ENCODE measurements around the gene PALB2. TPM values are rescaled to one million over a fixed set of nuclear protein-coding genes. Genes with fewer than 3 reads are reported as not detected.
"Not testable (repeated sequence)": the region's sequence is repeated elsewhere in the genome, so short reads cannot be mapped to it uniquely, and the experiment has no call there.

Gene PALB2
- total RNA-seq, 2 experiments from 2014 or later: 20.2 to 21.3 TPM

DNA sequence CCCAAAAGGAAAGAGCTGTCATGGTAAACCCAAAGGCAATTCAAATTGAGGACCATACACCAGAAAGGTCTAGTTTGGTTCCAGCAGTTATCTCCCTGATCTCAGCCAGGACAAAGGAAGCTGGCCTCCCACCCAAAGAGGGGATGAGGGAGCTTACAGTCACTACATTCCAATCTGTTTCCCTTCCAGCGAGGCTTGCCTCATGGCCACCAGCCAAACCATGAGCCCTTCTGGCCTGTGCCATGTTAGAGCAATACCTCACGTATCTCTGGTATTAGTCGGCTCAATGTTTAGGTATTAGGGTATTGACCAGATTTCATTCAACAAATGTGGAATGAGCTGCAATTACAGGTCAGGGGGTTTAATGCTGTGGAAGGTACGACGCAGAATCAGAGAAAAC, 53.4 kb downstream of the PALB2 start:
- H3K36me3 Mint-ChIP-seq: peaks cover 26% of the 10 kb centered on the region
- no peak overlapping the region for H3K27ac Mint-ChIP-seq
- no peak overlapping the region for H3K4me3 Mint-ChIP-seq
- H3K9me3 Mint-ChIP-seq: no peaks in the 10 kb centered on the region
- no peaks in the 10 kb centered on the region for H3K27me3 Mint-ChIP-seq
- ATAC-seq (ENCODE audit: low read depth) (no peak), DNase-seq (no peak)
- H3K4me1 Mint-ChIP-seq: peaks cover 7% of the 10 kb centered on the region
- POLR2A ChIA-PET: no interaction called here

- H3K4me3 Mint-ChIP-seq: no peak overlapping the region
- peaks cover 15% of the 10 kb centered on the region for H3K36me3 Mint-ChIP-seq
- H3K27ac Mint-ChIP-seq: no peak overlapping the region
- POLR2A ChIA-PET: no interaction called here
- no peak for DNase-seq
- H3K27me3 Mint-ChIP-seq: no peaks in the 10 kb centered on the region
- no peaks in the 10 kb centered on the region for H3K9me3 Mint-ChIP-seq
- ATAC-seq (ENCODE audit: low read depth): no peak
- H3K4me1 Mint-ChIP-seq: no peaks in the 10 kb centered on the region
These were observed 56.7 kb downstream of the PALB2 start for GRCh38 chr16:23584186-23585076.

GRCh38 chr16:23583271-23583670, 57.8 kb downstream of the PALB2 start:
- H3K4me1 Mint-ChIP-seq, H3K9me3 Mint-ChIP-seq: not testable (repeated sequence)
- H3K36me3 Mint-ChIP-seq: peaks cover 11% of the 10 kb centered on the region

GRCh38 chr16:23581764-23582163, 59.3 kb downstream of the PALB2 start:
- POLR2A ChIA-PET: no interaction called here
- no peak overlapping the region for H3K4me3 Mint-ChIP-seq
- H3K9me3 Mint-ChIP-seq: no peaks in the 10 kb centered on the region
- DNase-seq (no peak), ATAC-seq (ENCODE audit: low read depth) (no peak)
- H3K27ac Mint-ChIP-seq: no peak overlapping the region
- no peaks in the 10 kb centered on the region for H3K27me3 Mint-ChIP-seq
- H3K36me3 Mint-ChIP-seq: peaks cover 11% of the 10 kb centered on the region
- H3K4me1 Mint-ChIP-seq: no peaks in the 10 kb centered on the region

More at GRCh38 chr16:23583271-23583670, 57.8 kb downstream of the PALB2 start:
- POLR2A ChIA-PET; H3K27me3 Mint-ChIP-seq; DNase-seq; H3K4me3 Mint-ChIP-seq; ATAC-seq (ENCODE audit: low read depth); H3K27ac Mint-ChIP-seq: not testable (repeated sequence)

GRCh38 chr16:23580391-23580790, 60.7 kb downstream of the PALB2 start:
- Mint-ChIP-seq H3K27ac (no peak overlapping the region), H3K4me1 (no peaks in the 10 kb centered on the region), H3K4me3 (no peak overlapping the region), H3K27me3 (no peaks in the 10 kb centered on the region), H3K36me3 (peaks cover 10% of the 10 kb centered on the region), H3K9me3 (no peaks in the 10 kb centered on the region)
- POLR2A ChIA-PET: no interaction called here
- ATAC-seq (ENCODE audit: low read depth) (no peak), DNase-seq (no peak)

DNA sequence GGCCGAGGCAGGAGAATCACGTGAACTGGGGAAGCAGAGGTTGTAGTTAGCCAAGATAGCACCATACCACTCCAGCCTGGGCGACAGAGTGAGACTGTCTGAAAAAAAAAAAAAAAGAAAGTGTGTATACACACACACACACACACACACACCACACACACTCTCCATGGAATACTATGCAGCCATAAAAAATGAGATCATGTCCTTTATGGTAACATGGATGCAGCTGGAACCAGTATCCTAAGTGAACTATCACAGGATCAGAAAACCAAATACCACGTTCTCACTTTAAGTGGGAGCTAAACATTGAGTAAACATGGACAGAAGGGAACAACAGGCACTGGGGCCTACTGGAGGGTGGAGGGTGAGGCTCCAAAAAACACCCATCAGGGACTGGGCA, 61.7 kb downstream of the PALB2 start:
- Mint-ChIP-seq H3K36me3 (peaks cover 11% of the 10 kb centered on the region), H3K4me1 (no peaks in the 10 kb centered on the region), H3K27me3 (no peaks in the 10 kb centered on the region), H3K4me3 (no peak overlapping the region), H3K27ac (no peak overlapping the region), H3K9me3 (no peaks in the 10 kb centered on the region)
- POLR2A ChIA-PET: no interaction called here
- DNase-seq (no peak), ATAC-seq (ENCODE audit: low read depth) (no peak)

- ATAC-seq (ENCODE audit: low read depth) (no peak), DNase-seq (no peak)
- H3K4me3 Mint-ChIP-seq: no peak overlapping the region
- no peaks in the 10 kb centered on the region for H3K4me1 Mint-ChIP-seq
- no peaks in the 10 kb centered on the region for H3K27me3 Mint-ChIP-seq
- no peak overlapping the region for H3K27ac Mint-ChIP-seq
- H3K36me3 Mint-ChIP-seq: peaks cover 9% of the 10 kb centered on the region
- H3K9me3 Mint-ChIP-seq: no peaks in the 10 kb centered on the region
- POLR2A ChIA-PET: no interaction called here
These were observed 62.8 kb downstream of the PALB2 start for GRCh38 chr16:23578101-23578830.

DNA sequence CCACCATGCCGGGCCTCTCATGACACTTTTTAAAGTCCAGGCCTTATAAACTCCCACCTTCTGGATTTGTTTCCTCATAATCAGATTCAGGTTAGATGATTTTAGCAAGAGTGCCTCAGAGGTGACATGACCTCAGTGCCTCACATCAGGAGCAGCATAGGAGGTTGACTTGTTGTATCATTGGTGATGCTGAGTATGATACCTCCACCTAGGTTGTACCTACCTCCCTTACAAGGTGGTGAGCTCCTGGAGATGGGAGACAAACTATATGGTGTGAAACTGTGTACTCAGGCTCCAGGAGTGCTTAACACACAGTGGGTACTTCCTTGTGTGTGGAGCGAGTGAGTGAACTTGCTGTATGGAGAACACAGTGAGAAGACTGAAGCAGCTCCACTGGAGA, 63.6 kb downstream of the PALB2 start:
- H3K4me1 Mint-ChIP-seq: no peaks in the 10 kb centered on the region
- DNase-seq (no peak), ATAC-seq (ENCODE audit: low read depth) (no peak)
- no peak overlapping the region for H3K4me3 Mint-ChIP-seq
- no peak overlapping the region for H3K27ac Mint-ChIP-seq
- peaks cover 9% of the 10 kb centered on the region for H3K36me3 Mint-ChIP-seq
- no peaks in the 10 kb centered on the region for H3K27me3 Mint-ChIP-seq
- POLR2A ChIA-PET: no interaction called here
- H3K9me3 Mint-ChIP-seq: no peaks in the 10 kb centered on the region

DNA sequence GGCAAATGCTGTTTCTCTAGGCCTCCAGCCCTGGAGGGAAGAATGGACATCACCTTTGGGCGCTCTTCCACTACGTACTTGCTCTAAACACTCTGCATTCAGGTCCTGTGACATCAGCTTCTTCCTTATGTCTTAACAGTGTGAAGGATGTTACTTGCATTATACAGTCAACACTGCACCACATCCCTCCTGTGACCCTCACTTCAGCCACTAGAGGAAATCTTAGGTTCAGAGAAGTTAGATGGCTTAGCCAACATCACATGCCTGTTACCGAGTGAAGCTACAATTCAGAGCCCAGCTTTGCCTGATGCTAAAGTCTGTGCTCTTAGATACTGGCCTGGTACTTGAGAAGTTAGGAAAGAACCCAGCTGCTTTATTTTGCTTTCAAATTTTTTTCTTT, 65.3 kb downstream of the PALB2 start:
- Mint-ChIP-seq H3K27ac (no peak overlapping the region), H3K36me3 (peaks cover 14% of the 10 kb centered on the region), H3K4me1 (no peaks in the 10 kb centered on the region), H3K9me3 (no peaks in the 10 kb centered on the region), H3K27me3 (no peaks in the 10 kb centered on the region), H3K4me3 (no peak overlapping the region)
- no peak for ATAC-seq (ENCODE audit: low read depth)
- no peak for DNase-seq
- POLR2A ChIA-PET: no interaction called here

DNA sequence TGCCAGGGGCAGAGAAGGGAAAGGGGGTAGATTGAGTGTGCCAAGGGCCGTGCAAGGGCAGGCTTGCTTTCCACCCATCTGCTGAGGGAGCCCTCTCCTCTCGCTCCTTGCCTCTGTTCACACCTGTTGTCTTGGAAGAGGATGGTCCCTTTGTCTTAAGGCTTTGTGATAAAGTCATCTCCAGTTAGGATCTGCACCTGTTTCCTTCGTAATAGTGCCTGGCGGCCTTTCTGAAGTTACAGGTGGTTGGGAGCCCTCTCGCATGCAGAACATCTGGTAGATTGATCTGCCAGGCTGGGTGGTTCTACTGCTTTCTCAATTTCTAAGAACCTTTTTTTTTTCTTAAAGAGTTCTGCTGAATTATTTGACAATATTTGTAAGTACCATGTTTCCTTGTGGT, 67.3 kb downstream of the PALB2 start:
- Mint-ChIP-seq H3K9me3 (no peaks in the 10 kb centered on the region), H3K4me1 (no peaks in the 10 kb centered on the region), H3K36me3 (peaks cover 13% of the 10 kb centered on the region), H3K27ac (no peak overlapping the region), H3K27me3 (no peaks in the 10 kb centered on the region), H3K4me3 (no peak overlapping the region)
- POLR2A ChIA-PET: no interaction called here
- DNase-seq: no peak
- no peak for ATAC-seq (ENCODE audit: low read depth)

DNA sequence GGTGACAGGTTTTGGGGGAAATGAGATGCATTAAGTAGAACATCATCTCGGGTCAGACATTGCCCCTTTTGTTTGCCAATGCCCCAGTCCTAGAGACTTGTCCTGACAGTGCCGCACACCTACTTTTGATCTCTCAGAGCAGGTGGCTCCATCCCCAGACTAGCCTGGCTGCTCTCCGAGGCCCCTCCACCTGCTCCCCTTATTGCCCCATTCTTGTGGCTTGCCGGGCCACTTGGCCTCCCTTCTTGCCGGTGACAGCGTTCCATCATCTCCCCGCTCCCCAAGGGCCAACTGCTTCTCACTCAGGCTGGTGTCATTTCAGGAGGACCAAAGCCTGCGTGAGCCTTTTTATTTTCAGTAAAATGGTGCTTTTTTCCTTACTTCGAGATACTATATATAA, 68.7 kb downstream of the PALB2 start:
- H3K36me3 Mint-ChIP-seq: peaks cover 16% of the 10 kb centered on the region

DNA sequence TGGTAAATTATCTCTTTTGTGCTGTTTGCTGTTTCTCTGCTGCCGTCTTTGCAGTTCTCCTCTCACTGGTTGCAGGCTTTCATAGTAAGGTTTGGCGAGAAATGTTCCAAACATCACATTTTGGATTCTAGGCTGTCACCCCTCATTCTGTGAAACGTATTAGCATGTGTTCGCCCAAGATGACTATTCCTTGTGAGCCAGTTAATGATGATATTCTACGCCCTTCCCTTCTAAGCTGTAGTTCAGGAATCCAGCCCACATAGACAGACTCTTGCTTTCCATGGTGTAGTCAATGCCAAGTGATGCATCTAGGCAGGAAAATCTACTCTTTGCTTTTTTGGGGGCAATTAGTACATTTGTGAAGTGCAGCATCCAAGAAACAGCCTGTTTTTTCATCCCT, 69.2 kb downstream of the PALB2 start:
- ATAC-seq (ENCODE audit: low read depth) (no peak), DNase-seq (no peak)
- Mint-ChIP-seq H3K4me1 (no peaks in the 10 kb centered on the region), H3K27me3 (no peaks in the 10 kb centered on the region), H3K9me3 (no peaks in the 10 kb centered on the region), H3K4me3 (no peak overlapping the region), H3K27ac (no peak overlapping the region), H3K36me3 (peaks cover 18% of the 10 kb centered on the region)
- POLR2A ChIA-PET: no interaction called here

More for the DNA sequence above, 68.7 kb downstream of the PALB2 start:
- POLR2A ChIA-PET: no interaction called here
- no peaks in the 10 kb centered on the region for H3K27me3 Mint-ChIP-seq
- H3K4me1 Mint-ChIP-seq: no peaks in the 10 kb centered on the region
- ATAC-seq (ENCODE audit: low read depth): no peak
- DNase-seq: no peak
- no peaks in the 10 kb centered on the region for H3K9me3 Mint-ChIP-seq
- no peak overlapping the region for H3K27ac Mint-ChIP-seq
- no peak overlapping the region for H3K4me3 Mint-ChIP-seq

- POLR2A ChIA-PET: no interaction called here
These were observed 70.0 kb downstream of the PALB2 start for GRCh38 chr16:23570992-23571632.

GRCh38 chr16:23567602-23568001, 73.5 kb downstream of the PALB2 start:
- Mint-ChIP-seq H3K36me3 (peaks cover 30% of the 10 kb centered on the region), H3K4me3 (no peak overlapping the region), H3K4me1 (no peaks in the 10 kb centered on the region), H3K9me3 (no peaks in the 10 kb centered on the region), H3K27me3 (no peaks in the 10 kb centered on the region), H3K27ac (no peak overlapping the region)
- DNase-seq: no peak
- ATAC-seq (ENCODE audit: low read depth): no peak
- POLR2A ChIA-PET: no interaction called here

More at GRCh38 chr16:23570992-23571632, 70.0 kb downstream of the PALB2 start:
- H3K27ac Mint-ChIP-seq: no peak overlapping the region
- no peaks in the 10 kb centered on the region for H3K4me1 Mint-ChIP-seq
- peaks cover 18% of the 10 kb centered on the region for H3K36me3 Mint-ChIP-seq
- no peak overlapping the region for H3K4me3 Mint-ChIP-seq
- no peaks in the 10 kb centered on the region for H3K9me3 Mint-ChIP-seq
- DNase-seq (no peak), ATAC-seq (ENCODE audit: low read depth) (no peak)
- no peaks in the 10 kb centered on the region for H3K27me3 Mint-ChIP-seq
